ENCODE data around the gene BAIAP2L1.
"Not testable (repeated sequence)": the region's sequence is repeated elsewhere in the genome, so short reads cannot be mapped to it uniquely, and the experiment has no call there.

Gene BAIAP2L1

DNA sequence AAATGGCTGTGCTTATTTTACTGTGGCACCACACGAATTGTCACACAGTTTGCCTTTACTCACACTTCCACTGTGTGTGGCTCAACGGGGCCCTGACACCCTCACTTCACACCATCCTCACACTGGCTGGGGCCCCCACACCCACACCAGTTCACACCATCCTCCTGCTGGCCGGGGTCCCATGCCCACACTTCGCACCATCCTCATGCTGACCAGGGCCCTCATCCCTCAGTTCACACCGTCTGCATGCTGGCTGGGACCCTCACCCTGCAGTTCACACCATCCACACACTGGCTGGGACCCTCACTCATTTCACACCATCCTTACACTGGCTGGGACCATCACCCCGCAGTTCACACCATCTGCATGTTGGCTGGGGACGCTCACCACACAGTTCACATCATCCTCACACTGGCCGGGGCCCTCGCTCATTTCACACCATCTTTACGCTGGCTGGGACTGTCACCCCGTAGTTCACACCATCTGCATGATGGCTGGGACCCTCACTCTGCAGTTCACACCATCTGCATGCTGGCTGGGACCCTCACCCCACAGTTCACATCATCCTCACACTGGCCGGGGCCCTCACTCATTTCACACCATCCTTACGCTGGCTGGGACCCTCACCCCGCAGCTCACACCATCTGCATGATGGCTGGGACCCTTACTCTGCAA is 83.4 kb downstream of the BAIAP2L1 start:
- TF ChIP-seq, protein P1, sequence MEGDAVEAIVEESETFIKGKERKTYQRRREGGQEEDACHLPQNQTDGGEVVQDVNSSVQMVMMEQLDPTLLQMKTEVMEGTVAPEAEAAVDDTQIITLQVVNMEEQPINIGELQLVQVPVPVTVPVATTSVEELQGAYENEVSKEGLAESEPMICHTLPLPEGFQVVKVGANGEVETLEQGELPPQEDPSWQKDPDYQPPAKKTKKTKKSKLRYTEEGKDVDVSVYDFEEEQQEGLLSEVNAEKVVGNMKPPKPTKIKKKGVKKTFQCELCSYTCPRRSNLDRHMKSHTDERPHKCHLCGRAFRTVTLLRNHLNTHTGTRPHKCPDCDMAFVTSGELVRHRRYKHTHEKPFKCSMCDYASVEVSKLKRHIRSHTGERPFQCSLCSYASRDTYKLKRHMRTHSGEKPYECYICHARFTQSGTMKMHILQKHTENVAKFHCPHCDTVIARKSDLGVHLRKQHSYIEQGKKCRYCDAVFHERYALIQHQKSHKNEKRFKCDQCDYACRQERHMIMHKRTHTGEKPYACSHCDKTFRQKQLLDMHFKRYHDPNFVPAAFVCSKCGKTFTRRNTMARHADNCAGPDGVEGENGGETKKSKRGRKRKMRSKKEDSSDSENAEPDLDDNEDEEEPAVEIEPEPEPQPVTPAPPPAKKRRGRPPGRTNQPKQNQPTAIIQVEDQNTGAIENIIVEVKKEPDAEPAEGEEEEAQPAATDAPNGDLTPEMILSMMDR (IDR thresholded peaks at IDR 0.05; ENCODE audit: borderline replicate concordance, insufficient read depth, low read depth, low read length), result no peak
- no peak overlapping the region for H3K4me3 ChIP-seq (ENCODE audit: low read depth, low read length)

DNA sequence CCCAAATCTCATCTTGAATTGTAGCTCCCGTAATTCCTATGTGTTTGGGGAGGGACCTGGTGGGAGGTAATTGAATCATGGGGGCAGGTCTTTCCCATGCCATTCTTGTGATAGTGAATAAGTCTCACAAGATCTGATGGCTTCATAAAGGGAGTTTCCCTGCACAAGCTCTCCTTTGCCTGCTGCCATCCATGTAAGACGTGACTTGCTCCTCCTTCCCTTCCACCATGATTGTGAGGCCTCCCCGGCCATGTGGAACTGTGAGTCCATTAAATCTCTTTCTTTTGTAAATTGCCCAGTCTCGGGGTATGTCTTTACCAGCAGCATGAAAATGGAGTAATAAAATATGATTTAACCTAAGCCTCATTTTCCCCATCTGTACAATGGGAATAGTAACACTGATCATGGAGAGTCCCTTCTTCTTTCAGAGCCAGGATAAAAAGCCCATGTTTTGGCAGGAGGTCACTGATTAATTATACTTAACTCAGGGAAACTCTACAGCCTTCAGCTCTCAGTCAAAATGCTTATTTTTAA is 84.8 kb downstream of the BAIAP2L1 start:
- not testable (repeated sequence) for H3K4me3 ChIP-seq (ENCODE audit: low read depth, low read length)

DNA sequence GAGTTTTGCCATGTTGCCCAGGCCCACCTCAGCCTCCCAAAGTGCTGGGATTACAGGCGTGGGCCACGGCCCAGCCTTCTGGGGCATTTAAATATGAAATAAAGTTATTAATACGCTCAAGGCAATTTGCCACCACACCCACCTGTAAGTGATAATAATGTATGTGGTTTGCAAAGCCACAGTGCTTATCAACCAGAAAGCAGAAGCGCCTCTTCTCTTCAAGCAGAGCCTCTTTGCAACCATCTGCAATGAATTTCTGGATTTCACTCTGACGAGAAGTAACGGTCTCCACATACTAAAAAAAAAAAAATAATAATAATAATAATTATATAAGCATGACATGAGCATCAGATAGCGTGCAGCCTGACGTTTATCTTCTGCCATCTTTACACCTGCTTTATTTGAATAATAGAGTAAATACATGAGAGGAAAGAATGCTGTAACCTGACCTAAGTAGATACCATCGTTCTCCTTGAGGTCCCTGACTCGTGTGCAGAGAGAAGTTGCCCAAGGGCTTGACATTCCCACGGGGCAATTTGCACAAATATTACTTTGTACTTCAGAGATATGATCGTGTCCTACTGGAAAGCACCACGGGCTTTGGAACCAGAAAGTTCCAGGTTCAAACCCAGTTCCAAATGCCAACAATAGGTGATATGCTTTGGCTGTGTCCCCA is 85.4 kb downstream of the BAIAP2L1 start:
- H3K4me3 ChIP-seq (ENCODE audit: low read depth, low read length), result no peak overlapping the region
- TF ChIP-seq, protein P1 (IDR thresholded peaks at IDR 0.05; ENCODE audit: borderline replicate concordance, insufficient read depth, low read depth, low read length), result no peak

DNA sequence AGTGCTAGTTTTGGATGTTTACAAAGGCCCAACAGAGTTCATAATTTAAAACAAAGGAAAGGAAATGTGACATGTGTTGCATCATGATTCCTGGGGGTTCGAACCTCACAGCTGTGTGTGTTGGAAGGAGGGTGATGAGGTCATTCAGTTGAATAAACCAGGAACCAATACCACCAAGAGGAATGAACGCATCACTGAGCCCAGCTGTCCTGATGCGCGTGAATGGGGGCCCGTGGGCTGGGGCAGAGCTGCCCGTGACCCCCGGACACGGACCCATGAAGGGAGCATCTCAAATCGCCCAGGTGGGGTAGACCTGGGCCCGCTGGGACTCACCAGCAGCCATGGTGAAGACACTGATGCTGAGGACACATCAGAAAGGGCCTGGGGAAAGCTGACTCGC is 86.4 kb downstream of the BAIAP2L1 start:
- no peak overlapping the region for H3K4me3 ChIP-seq (ENCODE audit: low read depth, low read length)
- TF ChIP-seq, protein P1 (IDR thresholded peaks at IDR 0.05; ENCODE audit: borderline replicate concordance, insufficient read depth, low read depth, low read length), result no peak

DNA sequence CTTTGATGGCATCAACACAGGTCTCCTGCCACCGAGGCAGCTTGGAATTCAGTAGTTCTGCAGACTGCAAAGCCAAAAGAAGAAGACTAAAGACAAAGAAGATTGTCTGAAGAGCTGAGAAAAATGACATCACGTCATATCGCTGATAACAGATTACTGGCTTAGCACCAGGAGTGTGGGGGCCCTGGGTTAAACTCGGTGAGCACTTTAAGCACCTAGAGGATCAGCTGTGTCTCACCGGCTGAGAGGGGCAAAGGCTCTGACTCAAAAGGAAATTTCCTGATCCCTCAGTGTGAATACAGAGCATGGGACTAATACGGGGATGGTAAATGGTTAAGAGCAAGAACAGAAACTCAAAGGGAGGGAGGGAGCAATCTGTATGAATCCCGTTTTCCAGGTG is 88.7 kb downstream of the BAIAP2L1 start:
- no peak overlapping the region for H3K4me3 ChIP-seq (ENCODE audit: low read depth, low read length)
- TF ChIP-seq, protein P1 (IDR thresholded peaks at IDR 0.05; ENCODE audit: borderline replicate concordance, insufficient read depth, low read depth, low read length), result no peak

DNA sequence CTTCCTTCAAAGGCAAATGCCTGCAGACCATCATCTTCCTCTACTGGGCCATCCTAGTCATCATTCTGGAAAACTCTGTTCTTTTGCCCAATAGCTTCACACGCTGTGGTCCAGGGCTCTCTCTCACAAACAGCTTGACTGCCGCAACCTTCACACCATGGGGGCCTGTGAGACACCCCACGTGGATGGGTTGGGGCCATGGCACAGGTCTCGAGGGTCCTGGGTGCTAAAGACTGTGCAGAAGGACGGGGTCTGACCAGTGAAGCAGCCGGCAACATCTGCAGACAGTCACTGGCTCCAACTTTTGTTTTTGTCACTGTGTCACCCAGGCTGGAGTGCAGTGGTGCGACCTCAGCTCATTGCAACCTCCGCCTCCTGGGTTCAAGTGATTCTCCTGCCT is 91.3 kb downstream of the BAIAP2L1 start:
- TF ChIP-seq, protein P1 (IDR thresholded peaks at IDR 0.05; ENCODE audit: borderline replicate concordance, insufficient read depth, low read depth, low read length), result no peak
- H3K4me3 ChIP-seq (ENCODE audit: low read depth, low read length), result no peak overlapping the region

DNA sequence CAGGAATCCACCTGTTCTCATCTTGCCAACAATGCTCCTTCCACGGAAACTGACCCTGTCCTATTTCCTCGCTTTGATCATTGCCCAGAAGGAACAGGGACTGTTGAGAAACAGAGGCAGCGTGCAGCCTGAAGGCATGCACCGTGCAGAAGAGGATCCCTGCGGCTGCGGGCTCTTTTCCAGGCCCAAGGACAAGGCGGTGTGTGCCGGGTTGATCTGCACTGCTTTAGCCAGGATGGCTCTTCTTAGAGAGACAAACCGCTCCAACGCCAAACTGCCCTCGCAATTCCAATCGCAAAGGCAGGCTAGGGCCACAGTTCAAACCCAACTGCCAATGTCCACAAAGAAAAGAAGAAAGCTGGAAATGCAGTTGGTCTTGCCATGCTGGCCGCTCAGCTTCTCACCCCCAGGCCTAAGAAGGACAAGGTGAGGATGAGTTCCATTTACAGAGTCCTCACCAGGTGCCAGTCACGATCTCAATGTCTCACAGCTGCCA is 92.9 kb downstream of the BAIAP2L1 start:
- H3K4me3 ChIP-seq (ENCODE audit: low read depth, low read length), result no peak overlapping the region
- TF ChIP-seq, protein P1 (IDR thresholded peaks at IDR 0.05; ENCODE audit: borderline replicate concordance, insufficient read depth, low read depth, low read length), result no peak

Data from GM12875 (cell line).